Endothelial cell of umbilical vein (primary cell): Measurements from ENCODE around the gene KRTAP5-6. TPM values are rescaled to one million over a fixed set of nuclear protein-coding genes. Genes with fewer than 3 reads are reported as not detected.

Experiments
- BruUV-seq: library from RNA; stranded (reverse); fragments of 400-500 nt; replicated peaks from 2 replicates; lab custom pipeline; 2021; lab: Mats Ljungman, UMichigan
- CTCF ChIA-PET: fragments of 300-600, 350-600 bp; sonication (Branson Sonifier 250); formaldehyde crosslinking; loops from one replicate; lab custom pipeline; 2021; ENCODE audit warnings: antibody characterized with exemption, inconsistent platforms; lab: Charles Lee
- POLR2A ChIA-PET: fragments of 300-600, 350-600 bp; sonication (Branson Sonifier 250); formaldehyde crosslinking; loops from one replicate; lab custom pipeline; 2021; ENCODE audit warnings: antibody characterized with exemption, inconsistent platforms; lab: Charles Lee
- DNase-seq: peaks from one replicate; pipeline ENCODE4 v3.0.0-alpha.2; 2011; ENCODE audit warnings: low read depth, low spot score
- FAIRE-seq: peaks from 2 replicates; lab custom pipeline; 2011; peaks lifted over from hg19 to GRCh38; lab: Jason Lieb, UNC
- H2AFZ ChIP-seq: 2 replicates; pipeline ENCODE4 v1.6.0; 2012; ENCODE audit warnings: low read depth, low read length, control low read depth, inconsistent platforms
- H3K27ac ChIP-seq: 2 replicates; pipeline ENCODE4 v1.5.1; 2011; ENCODE audit warnings: low read depth, mild to moderate bottlenecking, control low read depth, low read length, moderate library complexity; ENCODE audit not compliant: insufficient read depth
- H3K27me3 ChIP-seq, 2 experiments: 2 replicates each; pipeline versions ENCODE4 v1.6.0 to v1.6.1; 2011; ENCODE audit warnings: low read length in 2 of 2, mixed read lengths in 1 of 2; ENCODE audit not compliant: control insufficient read depth in 2 of 2, insufficient read depth in 2 of 2
- H3K36me3 ChIP-seq, 2 experiments: 2 replicates in 1 of 2; 3 replicates in 1 of 2; pipeline ENCODE4 v1.5.1; 2011; ENCODE audit warnings: low read length in 2 of 2, mild to moderate bottlenecking in 1 of 2, moderate library complexity in 1 of 2; ENCODE audit not compliant: control insufficient read depth in 2 of 2, insufficient read depth in 2 of 2; ENCODE audit errors: extremely low read depth in 1 of 2
- H3K4me1 ChIP-seq: 3 replicates; pipeline ENCODE4 v1.5.1; 2011; ENCODE audit warnings: mild to moderate bottlenecking, low read length; ENCODE audit not compliant: control insufficient read depth, insufficient read depth; ENCODE audit errors: extremely low read depth
- H3K4me2 ChIP-seq: 2 replicates; pipeline ENCODE4 v1.6.1; 2011; ENCODE audit warnings: low read length, control low read depth, mixed read lengths; ENCODE audit not compliant: insufficient read depth
- H3K4me3 ChIP-seq, 3 experiments: fragments of 200-600 bp in 1 of 3; sonication (generic), shearing (Covaris generic) in 1 of 3; replicated peaks in 1 of 3; 2 replicates each; pipeline ENCODE4 v1.5.1; 2011 to 2016; ENCODE audit warnings: control low read depth in 3 of 3, low read length in 3 of 3, mild to moderate bottlenecking in 2 of 3, inconsistent platforms in 1 of 3, low read depth in 1 of 3, moderate library complexity in 1 of 3; ENCODE audit not compliant: insufficient read depth in 1 of 3
- H3K79me2 ChIP-seq: 2 replicates; pipeline ENCODE4 v1.6.0; 2012; ENCODE audit warnings: low read length, inconsistent platforms; ENCODE audit not compliant: control insufficient read depth, insufficient read depth
- H3K9ac ChIP-seq: replicated peaks from 2 replicates; pipeline ENCODE3; 2011; ENCODE audit warnings: low read length, control low read depth; ENCODE audit not compliant: insufficient read depth; ENCODE audit errors: extremely low read depth
- H3K9me1 ChIP-seq: replicated peaks from 3 replicates; pipeline ENCODE4 v1.6.0; 2011; ENCODE audit warnings: mild to moderate bottlenecking, low read length; ENCODE audit not compliant: control insufficient read depth, insufficient read depth; ENCODE audit errors: extremely low read depth
- H3K9me3 ChIP-seq: replicated peaks from 2 replicates; pipeline ENCODE4 v1.5.1; 2012; ENCODE audit warnings: low read length, inconsistent platforms; ENCODE audit not compliant: control insufficient read depth, insufficient read depth
- H4K20me1 ChIP-seq: replicated peaks from 2 replicates; pipeline ENCODE3; 2011; ENCODE audit warnings: mild to moderate bottlenecking, low read length; ENCODE audit not compliant: control insufficient read depth, insufficient read depth; ENCODE audit errors: extremely low read depth
- CTCF ChIP-seq, 2 donors: IDR thresholded peaks; 1 replicate in 1 of 2; 2 replicates in 1 of 2; pipeline ENCODE4 v1.5.1; 2011; ENCODE audit warnings: low read length in 2 of 2, mild to moderate bottlenecking in 2 of 2, moderate library complexity in 2 of 2, control low read depth in 1 of 2, inconsistent platforms in 1 of 2, low read depth in 1 of 2; ENCODE audit not compliant: insufficient read depth in 1 of 2; ENCODE audit errors: extremely low read depth in 1 of 2
- EZH2 ChIP-seq: IDR thresholded peaks from 2 replicates; pipeline ENCODE4 v1.6.1; 2012; ENCODE audit warnings: borderline replicate concordance, low read depth, mild to moderate bottlenecking, moderate library complexity, low read length, inconsistent platforms; ENCODE audit not compliant: severe bottlenecking
- FOS ChIP-seq: IDR thresholded peaks from 2 replicates; pipeline ENCODE4 v1.6.1; 2011; ENCODE audit warnings: mild to moderate bottlenecking, low read length, moderate library complexity, borderline replicate concordance; ENCODE audit not compliant: insufficient read depth
- GATA2 ChIP-seq: IDR thresholded peaks from 2 replicates; pipeline ENCODE4 v1.7.0; 2011; ENCODE audit warnings: low read depth, mild to moderate bottlenecking, moderate library complexity, mixed read lengths, low read length; ENCODE audit not compliant: insufficient read length, insufficient read depth
- JUN ChIP-seq: IDR thresholded peaks from 2 replicates; pipeline ENCODE4 v1.6.1; 2011; ENCODE audit warnings: borderline replicate concordance, low read depth; ENCODE audit not compliant: insufficient read length, insufficient read depth
- MAX ChIP-seq: IDR thresholded peaks from 2 replicates; pipeline ENCODE4 v1.6.1; 2011; ENCODE audit not compliant: insufficient read depth, insufficient read length
- MYC ChIP-seq: IDR thresholded peaks from one replicate; pipeline ENCODE4 v1.6.1; 2011; ENCODE audit warnings: mild to moderate bottlenecking, low read depth, low read length
- POLR2A ChIP-seq: IDR thresholded peaks from 2 replicates; pipeline ENCODE4 v1.6.1; 2012; ENCODE audit warnings: low read depth, mild to moderate bottlenecking, control low read depth, low read length
- POLR2AphosphoS5 ChIP-seq: IDR thresholded peaks from 2 replicates; pipeline ENCODE4 v1.6.1; 2012; ENCODE audit warnings: low read depth, mild to moderate bottlenecking, control low read depth, low read length, moderate library complexity; ENCODE audit not compliant: insufficient read depth
- dilution Hi-C: fragments of 300-500 bp; cut with MboI; formaldehyde crosslinking; loops from one replicate; pipeline ENCODE4 v1.15.0; 2019; ENCODE audit warnings: low sequenced_read_pairs; ENCODE audit not compliant: extremely low pct_ligation_motif_present
- intact Hi-C: fragments of 100-400 bp; cut with micrococcal nuclease; formaldehyde crosslinking; loops from one replicate; pipeline ENCODE4 v1.10.0; 2022
- polyA plus RNA-seq, 4 experiments: library from polyadenylated mRNA; depleted of rRNA in 3 of 4; stranded (reverse) in 3 of 4; unstranded in 1 of 4; fragments of >200 nt; gene quantifications; 2 replicates each; pipeline versions ENCODE4 v1.2.1 to v1.2.3, GENCODE V29; 2011 to 2012; ENCODE audit warnings: missing spikeins in 1 of 4
- total RNA-seq: library from RNA; stranded (reverse); gene quantifications from 2 replicates; pipeline ENCODE4 v1.2.3, GENCODE V29; 2021

KRTAP5-6 gene
- total and polyA plus RNA-seq, 2 donors (not counting 3 experiments of a cell fraction or from before 2014, with no cell fraction given), result not detected

GRCh38 chr11:1667906-1668305 is 29.1 kb upstream of the KRTAP5-6 start:
- Histone ChIP-seq H3K9me1 (no peaks in the 10 kb centered on the region), H3K9me3 (no peaks in the 10 kb centered on the region), H3K36me3 (no peaks in the 10 kb centered on the region), H3K79me2 (no peaks in the 10 kb centered on the region), H3K9ac (no peak overlapping the region), H3K27me3 (peaks cover 0 to 3% of the 10 kb centered on the region in 2 experiments), H3K4me2 (no peak overlapping the region), H2AFZ (no peak overlapping the region), H4K20me1 (no peaks in the 10 kb centered on the region), H3K4me1 (no peaks in the 10 kb centered on the region), H3K4me3 (no peak overlapping the region), H3K27ac (no peak overlapping the region)
- ChIA-PET CTCF (interaction anchor here (1.5 kb wide), 1 partner anchor 15 kb away, joined by 7 read pairs; no protein-coding TSS in a partner anchor), POLR2A (no interaction called here)
- dilution Hi-C loops (no loop called here), intact Hi-C loops (no loop called here)
- no peak for DNase-seq
- TF ChIP-seq POLR2AphosphoS5 (no peak), EZH2 (no peak), GATA2 (no peak), MAX (no peak), MYC (no peak), POLR2A (no peak), JUN (no peak), FOS (no peak), CTCF (IDR thresholded peaks at IDR 0.05; ENCODE audit: extremely low read depth in 1 of 2, insufficient read depth in 1 of 2, low read depth in 1 of 2, low read length in 2 of 2) (no peak)
- BruUV-seq, result no TSS peak
- no peak for FAIRE-seq
